Measurements from ENCODE around the gene WBP2.
"Not testable (repeated sequence)": the region's sequence is repeated elsewhere in the genome, so short reads cannot be mapped to it uniquely, and the experiment has no call there.

WBP2 gene

DNA sequence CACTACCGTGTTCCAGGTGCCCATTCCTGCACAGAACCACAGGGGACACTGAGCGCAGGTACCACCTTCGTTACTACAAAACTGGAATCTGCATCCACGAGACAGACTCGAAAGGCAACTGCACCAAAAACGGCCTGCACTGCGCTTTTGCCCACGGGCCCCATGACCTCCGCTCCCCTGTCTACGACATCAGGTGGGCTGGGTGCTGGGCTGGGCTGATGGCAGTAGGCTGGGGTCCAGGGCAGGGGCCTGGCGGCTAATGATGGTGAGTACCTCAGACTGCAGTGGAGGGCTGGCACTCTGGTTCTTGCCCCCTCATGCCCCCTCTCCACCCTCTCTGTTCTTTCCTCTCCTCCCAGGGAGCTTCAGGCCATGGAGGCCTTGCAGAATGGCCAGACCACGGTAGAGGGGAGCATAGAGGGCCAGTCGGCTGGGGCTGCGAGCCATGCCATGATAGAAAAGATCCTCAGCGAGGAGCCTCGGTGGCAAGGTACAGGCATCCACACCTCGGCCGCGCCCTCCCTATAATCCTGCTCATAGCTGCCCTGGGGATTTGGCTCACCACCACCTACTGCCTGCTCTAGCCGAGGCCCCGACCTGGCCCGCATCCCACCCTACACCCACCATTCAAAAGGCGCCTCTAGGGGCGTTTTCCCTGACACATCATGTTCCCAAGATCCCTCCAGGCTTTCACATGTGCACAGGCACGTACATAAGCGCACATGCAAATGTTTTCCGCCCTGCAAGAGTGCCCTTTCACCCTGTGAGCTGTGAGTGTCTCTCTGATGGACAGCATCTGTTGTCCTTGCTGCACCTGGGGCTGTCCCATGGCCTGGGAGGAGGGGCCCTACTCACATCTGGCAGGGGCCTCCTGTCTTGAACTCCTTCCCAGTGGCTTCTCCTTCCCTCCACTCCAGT, 42.8 kb downstream of the WBP2 start:
- DNase-seq: no peak

- no peak for DNase-seq
These were observed 44.0 kb downstream of the WBP2 start for GRCh38 chr17:75811174-75811573.

DNA sequence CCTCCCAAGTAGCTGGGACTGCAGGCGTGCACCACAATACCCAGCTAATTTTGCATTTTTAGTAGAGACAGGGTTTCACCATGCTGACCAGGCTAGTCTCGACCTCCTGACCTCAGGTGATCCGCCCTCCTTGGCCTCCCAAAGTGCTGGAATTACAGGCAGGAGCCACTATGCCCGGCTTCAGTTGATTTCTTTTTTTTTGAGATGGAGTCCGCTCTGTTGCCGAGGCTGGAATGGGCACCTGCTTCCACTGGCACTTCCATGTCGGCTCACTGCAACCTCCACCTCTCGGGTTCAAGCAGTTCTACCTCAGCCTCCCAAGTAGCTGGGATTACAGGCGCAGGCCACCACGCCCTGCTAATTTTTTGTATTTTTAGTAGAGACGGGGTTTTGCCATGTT, 44.4 kb downstream of the WBP2 start:
- DNase-seq: not testable (repeated sequence)

GRCh38 chr17:75810216-75810615, 44.9 kb downstream of the WBP2 start:
- no peak for DNase-seq

DNA sequence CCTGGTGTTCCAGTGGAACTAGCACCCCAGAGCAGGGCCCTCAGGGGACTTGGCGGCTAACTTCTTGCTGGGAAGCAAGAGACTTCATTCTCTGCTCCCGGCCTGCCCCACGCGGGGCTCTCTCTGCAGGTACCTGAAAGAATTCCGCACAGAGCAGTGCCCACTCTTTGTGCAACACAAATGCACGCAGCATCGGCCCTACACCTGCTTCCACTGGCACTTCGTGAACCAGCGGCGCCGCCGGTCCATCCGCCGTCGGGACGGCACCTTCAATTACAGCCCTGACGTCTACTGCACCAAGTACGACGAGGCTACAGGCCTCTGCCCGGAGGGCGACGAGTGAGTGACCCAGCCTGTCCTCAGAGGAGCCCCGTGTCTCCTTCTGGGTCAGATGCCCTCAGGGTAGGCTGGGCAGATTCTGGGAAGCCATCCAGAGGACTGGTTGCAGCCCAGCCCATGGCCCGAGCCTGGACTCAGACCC, 45.5 kb downstream of the WBP2 start:
- DNase-seq: no peak

DNA sequence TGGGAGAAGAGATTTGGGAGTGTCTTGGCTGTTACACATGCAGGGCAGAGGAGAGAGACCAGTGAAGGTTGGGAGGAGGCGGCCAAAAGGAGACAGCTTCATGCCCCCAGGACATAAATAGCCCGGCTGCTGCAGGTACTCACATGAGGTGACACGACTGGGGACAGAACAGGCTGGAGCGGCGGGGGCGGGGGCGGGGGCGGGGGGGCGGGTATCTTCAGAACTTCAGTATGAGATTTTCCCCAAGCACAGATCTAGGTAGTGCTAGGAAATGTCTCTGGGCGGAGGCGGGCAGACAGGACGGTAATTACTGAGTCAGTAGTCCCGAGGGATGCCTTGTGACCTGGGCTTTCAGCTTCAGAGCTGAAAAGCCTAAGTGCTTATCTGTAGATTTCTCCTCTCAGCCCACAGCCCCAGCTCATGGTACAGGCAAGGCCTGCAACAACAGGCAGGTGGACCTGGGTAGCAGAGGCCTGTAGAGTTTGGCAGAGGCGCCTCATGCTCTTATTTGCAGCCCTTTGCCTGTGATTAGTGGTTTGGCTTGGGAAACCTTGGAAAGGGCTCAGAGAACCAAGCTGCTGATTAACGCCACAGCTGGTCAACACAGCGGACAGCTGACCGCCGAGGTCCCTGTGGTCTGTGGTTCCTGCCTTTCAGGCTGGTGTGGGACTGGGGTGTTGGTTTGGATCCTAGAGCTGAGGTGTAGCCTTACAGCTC, 46.1 kb downstream of the WBP2 start:
- no peak for DNase-seq

DNA sequence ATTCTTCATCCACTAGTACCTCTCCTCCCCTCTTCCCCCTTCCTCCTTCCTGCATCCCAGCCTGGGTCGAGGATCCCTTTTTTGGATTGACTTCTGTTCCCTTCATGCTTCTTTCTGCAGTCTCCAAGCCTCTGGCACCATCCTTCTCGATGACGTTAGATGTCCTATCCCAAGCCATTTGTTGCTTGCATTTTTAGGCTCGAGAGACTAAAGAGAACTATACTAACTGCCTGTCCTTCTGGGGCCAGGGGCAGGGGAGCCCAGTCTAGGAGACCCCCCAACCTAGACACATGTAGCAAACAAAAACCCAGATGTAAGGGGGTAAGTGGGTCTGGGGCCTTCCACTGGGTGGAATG, 46.6 kb downstream of the WBP2 start:
- DNase-seq: no peak

GRCh38 chr17:75807861-75808260, 47.3 kb downstream of the WBP2 start:
- DNase-seq: no peak

- no peak for DNase-seq
These were observed 48.2 kb downstream of the WBP2 start for GRCh38 chr17:75806822-75807500.

- no peak for DNase-seq
These were observed 51.3 kb downstream of the WBP2 start for GRCh38 chr17:75803883-75804282.

GRCh38 chr17:75799402-75799801, 55.7 kb downstream of the WBP2 start:
- no peak for DNase-seq

DNA sequence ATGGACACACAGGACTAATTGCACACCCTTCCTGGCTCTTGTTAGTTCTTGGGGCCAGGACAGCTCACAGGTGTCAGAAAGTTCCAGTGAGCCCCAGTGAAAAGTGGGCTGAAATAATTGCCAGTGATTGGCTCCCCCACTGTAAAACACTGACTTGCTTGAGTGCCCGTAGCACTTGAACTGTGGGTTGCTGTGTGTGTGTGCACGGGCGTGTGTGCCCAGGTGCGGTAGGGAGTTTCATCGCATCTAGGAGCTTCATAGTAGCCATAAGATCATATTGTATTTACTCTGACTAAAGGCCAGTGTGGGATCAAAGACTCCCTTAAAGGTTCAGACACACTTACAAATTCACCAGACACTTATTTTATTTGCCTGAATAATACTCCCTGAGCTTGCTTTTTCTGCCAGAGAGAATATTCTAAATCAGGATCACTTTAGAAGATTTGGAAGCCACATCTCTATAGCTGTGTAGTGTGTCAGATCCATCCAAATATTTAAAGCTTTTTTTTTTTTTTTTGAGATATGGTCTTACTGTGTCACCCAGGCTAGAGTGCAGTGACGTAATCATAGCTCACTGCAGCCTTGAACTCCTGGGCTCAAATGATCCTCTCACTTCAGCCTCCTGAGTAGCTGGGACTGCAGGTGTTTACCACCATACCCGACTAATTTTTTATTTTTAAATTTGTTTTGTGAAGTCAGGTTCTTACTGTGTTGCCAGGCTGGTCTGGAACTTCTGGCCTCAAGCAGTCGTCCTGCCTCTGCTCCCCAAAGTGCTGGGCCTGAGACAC, 59.1 kb downstream of the WBP2 start:
- no peak for DNase-seq
